ENCODE measurements around the gene UBE2Z.

Gene UBE2Z

DNA sequence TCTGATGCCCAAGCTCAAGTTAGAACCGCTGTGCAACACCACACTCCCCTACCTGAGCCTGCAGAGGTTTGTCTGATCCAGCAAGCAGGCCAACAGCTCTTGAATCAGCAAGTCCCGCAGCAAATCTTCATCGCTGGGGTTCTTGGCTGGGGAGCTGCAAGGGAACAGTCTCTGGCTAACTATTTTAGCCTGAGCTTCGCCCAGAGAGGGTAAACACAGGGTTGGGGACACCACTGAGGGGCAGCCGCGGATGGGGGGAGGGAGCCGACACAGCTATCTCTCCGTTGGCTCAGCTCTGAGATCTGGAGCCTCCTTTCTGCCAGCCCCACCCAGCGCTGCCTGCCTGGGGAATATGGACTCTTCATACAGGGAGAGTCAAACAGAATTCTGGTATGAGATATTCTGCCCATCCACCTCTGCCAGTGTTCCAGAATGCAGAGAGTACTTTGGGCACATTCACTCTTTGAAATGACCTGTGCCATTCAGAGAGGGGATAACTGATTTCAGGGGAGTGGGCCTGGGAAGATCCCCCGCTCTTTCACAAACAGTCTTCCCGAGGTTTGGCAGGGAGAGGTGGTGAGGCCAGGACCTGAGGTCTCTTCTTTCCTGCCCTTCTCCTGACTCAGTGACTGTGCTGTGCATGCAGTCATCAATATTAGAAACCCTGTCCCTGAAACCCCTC is 52.8 kb downstream of the UBE2Z start:
- DNase-seq (ENCODE audit: low read depth): no peak

DNA sequence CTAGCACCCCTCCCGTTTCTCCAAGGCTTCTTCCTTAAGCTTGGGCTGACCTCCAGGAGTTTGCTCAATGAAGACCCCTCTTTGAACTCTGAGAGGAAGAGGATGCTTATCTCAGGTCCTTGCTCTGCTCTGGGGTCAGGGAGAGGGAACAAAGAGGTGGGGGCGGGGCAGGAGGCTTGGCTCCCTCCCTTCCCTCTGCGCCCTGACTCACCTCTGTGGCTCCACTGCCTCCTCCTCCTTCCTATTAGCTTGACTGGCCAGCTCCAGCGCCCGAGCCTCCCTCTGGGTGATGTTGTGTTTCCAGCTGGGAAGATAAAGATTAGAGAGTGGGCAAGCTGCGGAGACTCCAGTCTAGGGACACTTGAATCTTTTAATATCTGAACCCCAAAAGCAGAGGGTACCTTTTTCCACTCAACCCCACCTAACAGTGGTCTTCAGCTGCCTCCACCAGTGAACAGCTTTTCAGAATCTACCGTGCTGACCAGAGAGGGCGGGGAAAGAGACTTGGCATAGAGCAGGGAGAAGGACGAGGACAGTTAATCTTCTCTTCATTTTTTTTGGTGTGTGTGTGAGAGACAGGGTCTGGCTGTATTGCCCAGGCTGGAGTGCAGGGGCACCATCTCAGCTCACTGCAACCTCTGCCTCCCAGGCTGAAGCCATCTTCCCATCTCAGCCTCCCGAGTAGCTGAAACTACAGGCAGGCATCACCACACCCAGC is 53.5 kb downstream of the UBE2Z start:
- DNase-seq (ENCODE audit: low read depth): peak; percentile 86

DNA sequence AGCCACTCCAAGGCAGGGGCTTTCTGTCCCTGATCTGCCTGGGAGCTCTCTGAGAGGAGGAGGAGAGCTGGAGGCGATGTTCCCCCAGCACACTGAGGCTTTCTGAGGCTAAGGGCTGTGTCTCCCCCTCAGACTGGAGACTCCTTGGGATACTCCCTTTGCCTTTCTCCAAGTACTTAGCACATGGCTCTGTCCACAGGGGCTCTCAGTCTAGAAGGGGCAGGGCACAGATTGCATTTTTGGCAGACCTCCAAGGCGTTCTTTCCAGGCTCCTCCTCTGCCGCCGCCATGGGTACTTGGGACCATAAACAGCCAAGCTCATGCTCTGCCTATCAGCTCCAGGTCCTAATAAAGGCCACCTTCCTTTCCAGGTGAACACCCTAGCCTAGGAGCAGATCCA is 62.0 kb downstream of the UBE2Z start:
- DNase-seq (ENCODE audit: low read depth): no peak

DNA sequence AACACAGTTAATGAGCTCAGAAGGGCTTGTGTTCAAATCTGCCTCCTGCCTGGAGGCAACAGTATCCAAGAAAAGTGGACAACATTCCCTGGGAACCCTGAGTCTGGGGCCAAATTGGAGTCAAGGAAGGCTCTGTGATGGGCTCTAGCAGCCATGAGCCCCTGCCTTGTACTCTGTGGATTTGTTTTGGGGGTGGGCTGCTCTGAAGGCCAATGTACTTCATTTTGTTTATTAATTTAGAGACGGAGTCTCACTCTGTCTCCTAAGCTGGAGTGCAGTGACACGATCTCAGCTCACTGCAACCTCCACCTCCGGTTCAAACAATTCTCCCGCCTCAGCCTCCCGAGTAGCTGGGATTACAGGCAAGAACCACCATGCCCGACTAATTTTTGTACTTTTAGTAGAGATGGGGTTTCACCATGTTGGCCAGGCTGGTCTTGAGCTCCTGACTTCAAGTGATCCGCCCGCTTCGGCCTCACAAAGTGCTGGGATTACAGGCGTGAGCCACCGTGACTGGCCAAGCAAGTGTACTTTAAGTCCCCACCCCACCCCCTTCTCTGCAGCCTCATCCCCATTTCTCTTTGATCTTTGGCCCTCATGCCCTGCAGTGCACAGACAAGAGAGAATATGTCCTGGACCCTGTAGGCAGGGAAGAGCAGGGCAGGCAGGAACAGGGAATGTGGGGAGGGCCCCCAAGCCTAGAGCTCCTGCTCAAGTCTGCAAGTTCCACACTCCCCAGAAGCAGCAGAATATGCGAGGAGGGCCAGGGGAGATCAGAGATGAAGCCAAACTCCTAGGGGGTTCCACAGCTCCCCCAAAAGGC is 62.9 kb downstream of the UBE2Z start:
- DNase-seq (ENCODE audit: low read depth): no peak

- no peak for DNase-seq (ENCODE audit: low read depth)
Observed at GRCh38 chr17:48972749-48973097, 64.5 kb downstream of the UBE2Z start.

GRCh38 chr17:48973806-48974205 is 65.6 kb downstream of the UBE2Z start:
- DNase-seq (ENCODE audit: low read depth): no peak

Measured in ELR (cell line).